GM21423 (cell line): ENCODE results near the gene KCTD20.
"Not testable (repeated sequence)": the region's sequence is repeated elsewhere in the genome, so short reads cannot be mapped to it uniquely, and the experiment has no call there.

Experiments used
- ATAC-seq: cut with Tn5 transposase; IDR thresholded peaks from one replicate; pipeline ENCODE4 v1.9.1; 2021; ENCODE audit warnings: mild to moderate bottlenecking, moderate library complexity; ENCODE audit not compliant: unreplicated experiment

Gene KCTD20

DNA sequence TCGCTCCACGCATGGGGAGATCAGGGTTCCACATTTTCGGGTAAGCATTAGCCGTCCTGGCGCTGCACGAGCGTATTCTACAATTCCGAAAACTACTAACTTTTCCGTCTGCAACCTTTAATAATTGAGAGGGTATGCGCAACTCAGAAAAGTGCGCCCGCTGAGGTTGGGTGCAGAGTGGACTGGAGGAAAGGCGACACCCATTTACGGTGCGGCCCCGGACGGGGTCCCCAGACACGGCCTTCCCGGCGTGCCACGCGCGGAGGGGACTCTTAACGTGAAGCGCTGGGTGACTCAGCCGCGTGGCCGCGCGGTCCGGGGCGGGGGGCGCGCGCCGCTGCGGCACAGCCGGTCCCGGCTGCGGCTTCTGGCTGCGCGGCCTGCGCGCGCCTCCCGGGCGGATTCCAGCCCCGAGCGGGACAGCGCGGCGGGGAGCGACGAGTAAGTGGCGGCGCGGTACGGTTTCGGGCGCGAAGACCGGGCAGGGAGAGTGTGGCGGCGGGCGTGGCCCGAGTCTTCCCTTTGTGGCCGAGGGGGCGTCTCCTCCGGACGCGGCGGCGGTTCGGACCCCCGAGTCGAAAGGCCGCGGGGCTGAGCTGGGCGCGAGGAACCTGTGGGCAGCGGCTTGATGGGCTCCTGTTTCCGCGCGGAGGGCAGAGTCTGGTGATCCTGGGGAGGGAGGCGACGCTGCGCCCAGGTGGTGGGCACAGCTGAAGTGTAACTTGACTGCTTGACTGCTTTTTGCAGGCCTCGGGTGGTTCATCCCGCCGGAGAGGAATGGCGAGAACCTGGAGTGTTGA lies at the start of gene KCTD20, which contains the start of gene PXT1:
Gene KCTD20, plus strand, starts transcription at position 330 of the 800 bp plus-strand sequence. CDS start 27,098 bp downstream, outside the sequence.
Gene PXT1, minus strand, starts transcription at position 184 of the 800 bp plus-strand sequence. CDS start 16,772 bp downstream, outside the sequence.
- peak; percentile 84 for ATAC-seq

DNA sequence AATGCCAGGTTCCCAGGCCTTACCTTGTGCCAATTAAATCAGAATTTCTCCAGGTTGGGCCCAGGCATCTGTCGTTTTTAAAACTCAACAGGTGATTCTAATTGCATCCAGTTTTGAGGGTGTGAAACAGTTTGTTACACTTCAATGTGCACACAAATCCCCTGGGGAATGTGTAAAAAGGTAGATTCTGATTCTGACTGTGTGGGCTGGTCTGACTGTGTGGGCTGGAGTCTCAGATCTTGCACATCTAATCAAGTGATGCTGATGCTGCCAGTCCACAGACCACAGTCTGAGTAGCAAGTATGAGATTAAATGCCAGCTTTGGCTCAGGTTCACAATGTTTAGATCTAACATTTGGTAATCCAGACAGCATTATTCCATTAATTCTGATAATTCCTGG lies 42.8 kb upstream of the KCTD20 start:
- no peak for ATAC-seq

DNA sequence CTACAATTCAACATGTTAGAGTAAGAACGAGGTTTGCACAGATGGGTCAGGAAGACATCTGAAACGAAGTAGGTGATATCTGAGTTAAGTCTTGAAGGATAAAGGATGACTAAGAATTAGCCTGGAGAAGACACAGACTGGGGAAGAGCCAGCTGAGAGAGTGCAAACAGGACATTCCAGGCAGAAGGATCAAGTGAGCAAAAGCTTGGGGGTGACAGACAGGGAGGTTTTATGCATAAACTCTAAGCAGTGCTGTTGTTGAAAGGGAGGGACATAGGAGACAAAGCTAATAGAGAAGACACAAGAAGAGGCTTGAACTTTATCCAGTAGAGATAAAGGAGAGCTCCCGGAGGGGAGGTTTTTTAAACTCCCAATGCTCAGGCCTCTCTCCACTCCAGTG lies 40.3 kb upstream of the KCTD20 start:
- no peak for ATAC-seq

DNA sequence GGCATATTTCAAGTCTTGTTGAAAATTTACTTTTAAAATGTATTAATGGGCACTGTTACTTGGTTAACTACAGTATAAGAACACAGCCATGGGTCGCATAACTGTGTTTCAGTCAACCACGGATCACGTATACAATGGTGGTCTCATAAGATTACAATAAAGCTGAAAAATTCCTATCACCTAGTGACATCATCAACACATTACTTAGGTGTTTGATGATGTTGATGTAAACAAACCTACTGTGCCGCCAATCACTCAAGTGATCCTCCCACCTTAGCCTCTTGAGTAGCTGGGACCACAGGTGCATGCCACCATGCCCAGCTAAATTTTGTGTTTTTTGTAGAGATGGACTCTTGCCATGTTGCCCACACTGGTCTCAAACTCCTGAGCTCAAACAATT lies 38.6 kb upstream of the KCTD20 start:
- ATAC-seq: no peak

DNA sequence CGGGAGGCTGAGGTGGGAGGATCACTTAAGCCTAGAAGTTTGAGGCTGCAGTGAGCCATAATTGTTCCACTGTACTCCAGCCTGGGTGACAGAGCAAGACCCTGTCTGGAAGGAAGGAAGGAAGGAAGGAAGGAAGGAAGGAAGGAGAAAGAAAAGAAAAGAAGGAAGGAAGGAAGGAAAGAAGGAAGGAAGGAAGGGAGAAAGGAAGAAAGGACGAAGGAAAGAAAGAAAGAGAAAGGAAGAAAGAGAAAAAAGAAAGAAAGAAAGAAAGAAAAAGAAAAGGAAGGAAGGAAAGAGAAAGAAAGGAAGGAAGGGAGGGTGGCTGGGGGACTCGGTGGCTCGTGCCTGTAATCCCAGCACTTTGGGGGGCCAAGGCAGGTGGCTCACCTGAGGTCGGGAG lies 33.1 kb upstream of the KCTD20 start:
- ATAC-seq: not testable (repeated sequence)

DNA sequence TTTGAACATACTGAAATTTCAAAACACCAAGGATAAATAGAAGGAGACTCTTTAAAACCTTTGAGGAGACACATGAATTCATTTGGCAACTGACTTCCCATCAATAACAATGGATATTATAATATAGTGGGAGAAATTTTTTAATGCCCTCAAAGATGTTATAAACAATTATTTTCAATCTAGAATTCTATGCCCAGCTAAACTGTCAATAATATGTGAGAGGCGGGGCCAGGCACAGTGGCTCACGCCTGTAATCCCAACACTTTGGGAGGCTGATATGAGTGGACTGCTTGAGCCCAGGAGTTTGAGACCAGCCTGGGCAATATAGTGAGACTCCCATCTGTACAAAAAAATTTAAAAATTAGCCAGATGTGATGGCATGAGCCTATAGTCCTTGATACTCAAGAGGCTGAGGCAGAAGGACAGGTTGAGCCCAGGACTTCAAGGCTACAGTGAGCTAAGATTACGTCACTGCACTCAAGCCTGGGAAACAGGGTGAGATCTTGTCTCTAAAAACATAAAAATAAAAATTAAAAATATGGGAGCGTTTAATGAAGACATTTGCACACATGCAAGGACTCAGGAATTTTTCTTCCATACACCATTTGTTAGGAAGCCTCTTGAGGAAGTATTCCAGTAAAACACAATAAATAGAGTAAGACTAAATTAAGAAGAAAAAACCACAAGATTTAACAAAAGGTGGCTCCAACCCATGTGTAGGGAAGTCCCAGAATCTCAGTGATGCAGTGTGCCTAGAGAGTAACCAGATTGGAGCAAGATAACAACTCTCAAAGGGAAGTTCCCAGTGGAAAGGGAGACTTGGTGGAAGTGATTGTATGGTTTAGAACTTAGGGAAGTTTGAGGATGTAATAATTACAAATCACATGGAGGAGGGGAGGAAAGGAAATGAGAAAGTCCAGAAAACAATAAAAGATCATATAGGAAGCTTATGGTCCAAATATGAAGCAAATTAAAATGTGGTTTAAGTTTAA lies 29.0 kb upstream of the KCTD20 start:
- ATAC-seq: no peak

DNA sequence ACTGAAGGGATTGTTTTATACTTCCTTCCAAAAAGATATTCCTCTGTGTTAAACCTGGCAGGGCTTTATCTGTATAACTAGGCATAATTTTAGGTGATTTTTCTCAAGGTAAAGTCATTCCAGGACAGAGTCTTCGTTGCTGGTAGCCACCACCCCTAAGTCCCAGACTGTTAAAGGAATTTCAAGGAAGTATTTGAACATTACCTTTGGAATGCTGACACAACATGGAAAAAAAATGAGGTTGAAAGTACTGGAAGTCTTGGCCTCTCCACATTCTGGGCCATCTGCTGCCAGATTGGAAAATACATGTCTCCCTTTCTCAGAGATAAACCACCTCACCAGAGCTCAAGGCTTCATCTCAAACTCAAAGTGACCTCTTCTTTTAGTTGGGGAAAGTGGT lies 28.3 kb upstream of the KCTD20 start:
- no peak for ATAC-seq

DNA sequence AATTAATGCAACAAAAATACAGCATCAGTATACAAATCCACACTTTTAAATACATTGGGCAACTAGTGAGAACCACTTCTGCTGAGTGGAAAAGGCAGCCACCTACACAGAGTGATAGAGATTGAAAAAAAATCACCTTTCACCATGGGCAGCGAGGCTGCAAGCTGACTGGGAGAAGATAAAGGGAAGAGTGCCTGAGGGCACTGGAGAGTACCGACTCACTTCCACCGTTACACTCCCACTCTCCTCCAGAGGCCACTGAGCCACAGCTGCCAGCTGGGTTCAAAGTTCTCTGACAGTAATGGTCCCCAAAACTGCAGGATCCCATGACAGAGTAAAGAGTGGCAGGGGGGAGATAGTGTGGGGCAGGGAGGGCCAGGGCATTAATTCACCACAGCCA lies 24.2 kb upstream of the KCTD20 start:
- ATAC-seq: no peak

DNA sequence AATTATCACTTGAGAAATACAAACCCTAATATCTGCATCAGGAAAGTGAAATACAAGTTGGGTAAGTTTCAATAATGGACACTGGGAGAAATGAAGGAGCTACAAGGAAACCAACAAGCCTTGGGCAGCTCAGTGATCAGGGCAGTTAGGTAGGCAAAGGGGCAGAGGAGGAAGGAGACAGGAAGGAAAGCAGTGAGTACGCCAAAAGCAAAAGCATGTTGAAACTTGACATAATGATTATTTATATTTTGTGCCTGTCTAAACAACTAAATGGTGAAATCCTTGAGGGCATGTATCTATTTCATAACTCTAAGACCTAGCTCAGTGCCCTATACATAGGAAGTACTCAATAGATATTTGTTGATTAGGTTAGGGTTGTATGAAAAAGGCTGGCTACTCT lies 23.5 kb upstream of the KCTD20 start:
- ATAC-seq: no peak

DNA sequence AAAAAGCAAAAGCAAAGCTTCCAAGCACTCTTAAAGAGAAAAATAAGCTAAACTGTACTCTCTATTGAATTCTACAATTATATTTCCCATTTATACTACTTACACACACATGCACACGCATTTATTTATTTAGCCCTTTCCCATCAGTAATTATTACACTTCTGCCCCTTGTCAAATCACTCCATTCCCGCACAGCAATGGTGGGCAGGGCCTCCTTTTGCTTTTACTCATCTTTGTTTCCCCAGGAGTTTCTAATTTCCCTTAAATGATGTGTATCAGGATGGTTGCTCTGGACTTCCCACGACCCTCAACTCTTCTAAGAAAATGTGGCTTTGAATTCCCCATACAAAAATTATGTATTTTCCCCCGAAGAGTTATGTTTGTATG lies 20.1 kb upstream of the KCTD20 start:
- no peak for ATAC-seq

DNA sequence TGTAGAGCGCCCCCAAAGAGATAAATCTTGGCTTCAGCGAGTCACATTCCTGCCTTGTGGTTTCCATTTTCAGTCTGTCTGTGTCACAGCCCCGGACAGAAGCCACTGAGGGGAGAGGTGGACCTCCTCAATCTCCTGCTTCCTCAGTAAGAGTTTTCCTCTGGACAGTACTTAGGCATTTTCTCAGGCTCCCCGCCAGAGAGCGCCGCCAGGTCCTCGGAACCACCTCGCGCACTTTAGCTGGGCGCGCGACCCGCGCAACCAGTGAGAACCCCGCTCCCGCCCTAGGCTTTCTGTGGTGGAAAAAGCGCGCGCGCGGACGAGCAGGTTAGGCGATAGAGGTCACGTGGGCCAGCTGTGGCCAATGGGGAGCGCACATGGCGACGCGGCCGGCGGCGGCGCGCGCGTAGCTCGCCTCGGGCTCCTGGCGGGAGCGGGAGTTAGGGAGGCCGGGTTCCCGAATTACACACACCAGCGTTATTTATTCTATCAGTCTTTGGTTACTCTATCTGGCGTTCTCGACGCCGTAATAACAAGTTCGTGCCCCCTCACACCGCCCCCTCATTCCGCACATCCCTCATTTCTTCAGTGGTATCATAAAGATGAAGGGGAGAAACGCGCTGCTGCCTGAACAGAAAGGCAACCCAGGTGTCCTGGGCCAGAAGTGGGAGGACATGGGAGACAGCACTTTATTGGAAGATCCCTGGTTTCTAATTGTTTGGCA lies 19.5 kb upstream of the KCTD20 start:
- ATAC-seq: peak; percentile 96

DNA sequence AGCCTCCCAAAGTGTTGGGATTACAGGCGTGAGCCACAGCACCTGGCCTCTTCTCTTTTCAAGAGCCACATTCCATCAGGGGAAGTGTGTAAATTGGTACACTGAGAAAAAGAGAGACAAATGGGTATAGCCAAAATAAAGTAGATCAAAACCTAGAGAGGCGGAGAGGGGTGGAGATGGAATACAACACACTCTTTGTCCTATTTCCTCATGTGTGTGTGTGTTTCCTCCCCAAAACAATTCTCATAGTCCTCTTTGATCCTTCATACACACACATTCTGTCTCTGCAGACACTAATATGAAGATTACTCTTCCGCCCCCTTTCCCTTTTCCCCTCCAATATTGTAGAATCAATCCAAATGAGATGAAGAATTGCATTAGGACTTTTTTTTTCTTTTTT lies 16.2 kb upstream of the KCTD20 start:
- ATAC-seq: no peak

DNA sequence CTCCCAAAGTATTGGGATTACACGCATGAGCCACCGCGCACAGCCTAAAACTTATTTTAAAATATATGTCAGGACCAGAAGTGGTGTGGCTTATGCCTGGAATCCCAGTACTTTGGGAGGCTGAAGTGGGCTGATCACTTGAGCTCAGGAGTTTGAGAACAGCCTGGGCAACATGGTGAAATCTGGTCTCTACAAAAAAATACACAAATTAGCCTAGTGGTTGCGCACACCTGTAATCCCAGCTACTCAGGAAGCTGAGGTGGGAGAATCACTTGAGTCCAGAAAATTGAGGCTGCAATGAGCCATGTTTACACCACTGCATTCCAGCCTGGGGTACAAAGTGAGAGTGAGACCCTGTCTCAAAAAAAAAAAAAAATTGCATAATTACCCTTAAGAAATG lies 13.9 kb upstream of the KCTD20 start:
- ATAC-seq: no peak

DNA sequence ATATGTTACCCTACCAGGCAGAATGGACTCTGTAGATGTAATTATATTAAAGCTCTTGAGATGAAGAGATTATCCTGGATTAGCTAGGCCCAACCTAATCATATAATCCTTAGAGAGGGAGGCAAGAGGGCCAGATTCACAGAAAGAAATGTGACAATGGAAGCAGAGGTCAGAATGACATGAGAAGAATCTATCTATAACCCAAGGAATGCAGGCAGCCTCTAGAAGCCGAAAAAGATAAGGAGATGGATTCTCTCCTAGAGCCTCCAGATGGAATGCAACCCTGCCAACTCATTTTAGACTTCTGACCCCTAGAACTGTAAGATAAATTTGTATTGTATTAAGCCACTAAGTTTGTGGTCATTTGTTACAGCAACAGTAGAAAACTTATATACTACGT lies 12.4 kb upstream of the KCTD20 start:
- ATAC-seq: no peak

DNA sequence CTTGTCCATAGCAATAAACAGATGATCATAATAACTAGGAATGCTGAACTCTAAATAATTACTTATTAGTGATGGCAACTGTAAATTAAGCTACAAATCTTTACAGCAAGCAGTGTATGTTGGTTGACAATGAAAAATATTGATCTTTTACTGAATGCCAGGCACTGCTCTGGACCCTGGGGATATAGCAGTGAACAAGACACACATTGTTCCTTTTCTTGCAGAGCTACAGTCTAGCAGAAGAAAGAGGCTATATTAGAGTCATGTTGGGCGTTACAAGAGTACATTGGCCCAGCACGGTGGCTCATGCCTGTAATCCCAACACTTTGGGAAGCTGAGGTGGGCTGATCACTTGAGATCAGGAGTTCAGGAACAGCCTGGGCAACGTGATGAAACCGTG lies 11.6 kb upstream of the KCTD20 start:
- no peak for ATAC-seq

DNA sequence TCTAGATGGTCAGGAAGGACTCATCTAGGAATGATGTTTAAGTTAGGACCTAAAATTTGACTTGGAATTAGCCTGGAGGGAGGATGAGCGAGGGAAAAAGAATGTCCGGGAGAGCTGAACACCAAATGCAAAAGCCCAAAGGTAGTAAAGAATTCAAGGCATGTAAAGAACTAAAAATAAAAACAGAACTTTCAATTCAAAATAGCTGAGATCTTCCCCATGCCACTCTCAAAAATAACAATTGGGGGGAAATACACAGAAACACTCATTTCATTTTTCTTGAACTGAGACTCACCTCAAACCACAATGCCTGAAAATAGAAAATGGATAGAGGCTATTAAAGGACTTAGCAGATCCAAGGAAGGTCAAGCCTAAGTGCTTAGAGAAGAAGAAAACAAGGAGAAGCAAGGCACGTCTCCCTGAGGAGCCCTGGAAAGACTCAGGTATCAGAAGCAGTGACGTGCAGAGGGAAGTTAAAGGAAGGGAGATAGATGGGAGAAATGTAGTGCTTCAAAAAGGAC lies 10.6 kb upstream of the KCTD20 start:
- no peak for ATAC-seq

DNA sequence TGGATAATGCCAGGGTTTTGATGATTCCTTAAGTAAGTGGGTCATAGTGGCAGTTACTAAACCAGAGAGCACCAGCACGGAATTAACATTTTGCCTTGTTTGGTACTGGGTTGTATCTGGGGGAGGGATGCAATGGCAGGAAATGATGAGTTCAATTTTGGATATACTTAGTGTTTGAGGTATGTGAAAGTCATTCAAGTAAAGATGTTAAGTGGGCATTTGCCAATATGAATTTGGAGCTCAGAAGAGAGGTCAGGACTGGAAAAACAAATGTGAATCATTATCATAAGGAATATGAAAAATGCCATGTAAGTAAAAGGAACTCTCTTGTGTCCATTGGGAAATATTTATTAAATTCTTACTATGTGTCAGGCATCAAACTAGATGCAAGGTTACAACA lies 6.3 kb upstream of the KCTD20 start:
- ATAC-seq: no peak

DNA sequence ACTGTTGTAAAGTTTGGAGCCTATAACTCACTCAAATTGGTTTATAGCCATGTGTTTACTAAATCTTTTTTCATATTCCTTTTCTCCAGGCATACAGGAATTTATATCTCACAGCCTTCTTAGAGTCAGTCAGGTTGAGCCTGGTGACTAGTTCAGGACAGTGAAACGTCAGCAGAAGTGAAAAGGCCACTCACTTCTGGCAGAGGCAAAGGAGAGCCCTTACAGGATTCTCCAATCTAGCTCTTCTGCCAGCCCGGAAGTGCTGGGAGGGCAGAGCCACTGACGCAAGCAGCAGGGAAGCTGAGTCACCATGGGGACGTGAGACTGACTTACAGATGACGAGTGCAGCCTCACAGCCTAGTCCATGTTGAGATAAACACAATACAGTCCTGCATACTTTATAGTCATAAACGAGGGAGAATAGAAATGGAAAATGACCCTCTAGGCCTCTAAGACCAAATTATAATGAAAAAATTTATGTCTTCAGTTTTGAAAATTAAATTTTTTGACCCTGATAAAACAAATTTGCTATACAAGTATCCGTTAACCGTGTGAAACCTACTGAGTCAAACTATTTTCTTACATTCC lies 1.4 kb upstream of the KCTD20 start:
- ATAC-seq: peak; percentile 56

DNA sequence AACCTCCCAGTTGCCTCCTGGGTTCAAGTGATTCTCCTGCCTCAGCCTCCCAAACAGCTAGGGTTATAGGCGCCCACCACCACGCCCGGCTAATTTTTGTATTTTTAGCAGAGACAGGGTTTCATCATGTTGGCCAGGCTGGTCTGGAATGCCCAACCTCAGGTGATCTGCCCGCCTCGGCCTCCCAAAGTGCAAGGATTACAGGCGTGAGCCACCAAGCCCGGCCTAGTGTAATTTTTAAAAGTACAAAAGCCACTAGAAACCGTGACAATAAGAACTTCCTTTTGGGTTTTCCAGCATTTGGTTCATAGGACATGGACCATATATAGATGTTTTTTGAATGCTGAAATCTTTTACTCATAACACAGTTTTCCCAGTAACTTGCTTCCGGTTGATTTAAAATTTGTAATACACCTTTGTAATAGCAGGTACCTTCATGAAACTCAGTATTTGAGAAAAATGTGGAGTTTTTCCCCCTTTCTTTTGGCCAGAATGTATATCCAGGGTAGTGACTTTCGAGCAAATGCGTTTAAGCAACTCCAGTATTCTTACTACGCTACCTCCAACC lies 613 bp upstream of the KCTD20 start:
- no peak for ATAC-seq
